ENCODE measurements around the gene CADPS. TPM values are rescaled to one million over a fixed set of nuclear protein-coding genes. Genes with fewer than 3 reads are reported as not detected.

CADPS gene
- total RNA-seq, 5 donors from 2014 or later (not counting 1 experiment from before 2014, with no cell fraction given) = 0.49 TPM; not detected in 4

DNA sequence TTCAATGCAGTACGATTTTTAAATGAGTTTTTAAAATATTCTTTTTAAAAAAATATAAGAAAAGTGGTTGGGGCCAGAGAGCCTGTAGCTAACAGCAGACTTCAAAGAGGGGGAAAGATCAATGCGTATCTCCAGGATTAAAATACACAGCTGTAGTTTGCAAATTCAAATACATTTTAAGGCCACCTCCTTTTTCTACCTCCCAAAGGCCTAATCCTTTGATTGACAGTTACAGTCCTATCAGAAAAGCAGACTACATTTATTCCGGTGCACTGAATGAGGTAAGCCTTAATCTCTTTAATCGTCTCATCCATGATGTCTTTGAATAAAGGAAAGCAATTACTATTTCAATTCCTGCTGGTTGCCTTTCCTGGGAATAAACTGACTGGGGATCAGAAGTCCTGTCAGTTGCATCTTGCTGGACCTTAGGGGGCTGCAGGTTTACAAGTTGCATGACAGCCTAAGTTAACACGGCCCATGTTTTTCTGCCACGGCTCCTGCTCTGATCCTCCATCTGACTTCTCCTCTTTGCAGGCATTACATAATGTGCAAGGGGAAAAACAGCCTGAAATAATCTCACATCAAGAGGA, 51.7 kb downstream of the CADPS start:
- Mint-ChIP-seq H3K27me3 (no peaks in the 10 kb centered on the region), H3K4me1 (peaks cover 0 to under 1% (median 0%) of the 10 kb centered on the region in 3 donors), H3K4me3 (no peak overlapping the region), H3K36me3 (no peaks in the 10 kb centered on the region), H3K27ac (no peak overlapping the region), H3K9me3 (peaks cover 0 to 6% (median 0%) of the 10 kb centered on the region in 3 donors)
- CTCF ChIA-PET = no interaction called here
- H3K4me1 ChIP-seq (ENCODE audit: control insufficient read depth in 1 of 2, extremely low read depth in 1 of 2, insufficient read depth in 2 of 2, low read length in 2 of 2) = no peaks in the 10 kb centered on the region
- H3K4me3 ChIP-seq (ENCODE audit: control insufficient read depth in 1 of 2, extremely low read depth in 1 of 2, low read length in 1 of 2) = no peak overlapping the region
- DNase-seq = no peak
- no peaks in the 10 kb centered on the region for H3K27me3 ChIP-seq (replicated peaks in 1 of 2; ENCODE audit: control insufficient read depth in 2 of 2, extremely low read depth in 1 of 2, insufficient read depth in 2 of 2, low read length in 1 of 2)
- H3K27ac ChIP-seq (ENCODE audit: low read length) = no peak overlapping the region
- 80% methylated on average over 2 of the region's 6 CpGs for WGBS (ENCODE audit: insufficient coverage)
- no peak for ATAC-seq (replicated peaks in 1 of 4)
- POLR2A ChIA-PET = no interaction called here
- no peaks in the 10 kb centered on the region for H3K36me3 ChIP-seq (ENCODE audit: control insufficient read depth in 2 of 2, extremely low read depth in 1 of 2, insufficient read depth in 1 of 2, low read length in 1 of 2)
- H3K9me3 ChIP-seq = no peaks in the 10 kb centered on the region

DNA sequence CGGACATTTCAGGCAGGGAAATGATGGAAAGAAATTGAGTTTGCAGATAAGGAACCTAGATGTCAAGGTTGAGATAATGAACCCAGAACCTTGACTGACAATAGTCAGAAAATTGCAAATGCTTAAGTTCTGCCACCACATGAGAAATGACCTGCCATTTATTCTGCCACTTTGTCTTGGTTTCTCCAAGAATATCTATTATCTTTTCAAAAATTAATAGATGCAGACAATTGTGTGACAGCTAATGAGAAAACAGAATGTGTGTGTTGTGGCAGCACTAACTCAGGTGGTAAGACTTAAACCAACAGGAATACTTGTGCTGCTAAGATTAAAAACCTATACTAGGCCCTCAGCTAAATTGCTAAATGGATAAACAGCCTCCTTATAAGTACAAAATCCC, 52.3 kb downstream of the CADPS start:
- no CpG with 5 or more reads among the region's 1 CpG for WGBS (ENCODE audit: insufficient coverage)
- Histone ChIP-seq H3K9me3 (no peaks in the 10 kb centered on the region), H3K4me1 (ENCODE audit: control insufficient read depth in 1 of 2, extremely low read depth in 1 of 2, insufficient read depth in 2 of 2, low read length in 2 of 2) (no peaks in the 10 kb centered on the region), H3K27ac (ENCODE audit: low read length) (no peak overlapping the region), H3K27me3 (replicated peaks in 1 of 2; ENCODE audit: control insufficient read depth in 2 of 2, extremely low read depth in 1 of 2, insufficient read depth in 2 of 2, low read length in 1 of 2) (no peaks in the 10 kb centered on the region), H3K4me3 (ENCODE audit: control insufficient read depth in 1 of 2, extremely low read depth in 1 of 2, low read length in 1 of 2) (no peak overlapping the region), H3K36me3 (ENCODE audit: control insufficient read depth in 2 of 2, extremely low read depth in 1 of 2, insufficient read depth in 1 of 2, low read length in 1 of 2) (no peaks in the 10 kb centered on the region)
- no peak for ATAC-seq (replicated peaks in 1 of 4)
- POLR2A ChIA-PET = no interaction called here
- Mint-ChIP-seq H3K27me3 (no peaks in the 10 kb centered on the region), H3K27ac (no peak overlapping the region), H3K9me3 (peaks cover 0 to 6% (median 0%) of the 10 kb centered on the region in 3 donors), H3K4me1 (peaks cover 0 to 7% (median 5%) of the 10 kb centered on the region in 3 donors), H3K4me3 (no peak overlapping the region), H3K36me3 (no peaks in the 10 kb centered on the region)
- DNase-seq = no peak
- CTCF ChIA-PET = no interaction called here

DNA sequence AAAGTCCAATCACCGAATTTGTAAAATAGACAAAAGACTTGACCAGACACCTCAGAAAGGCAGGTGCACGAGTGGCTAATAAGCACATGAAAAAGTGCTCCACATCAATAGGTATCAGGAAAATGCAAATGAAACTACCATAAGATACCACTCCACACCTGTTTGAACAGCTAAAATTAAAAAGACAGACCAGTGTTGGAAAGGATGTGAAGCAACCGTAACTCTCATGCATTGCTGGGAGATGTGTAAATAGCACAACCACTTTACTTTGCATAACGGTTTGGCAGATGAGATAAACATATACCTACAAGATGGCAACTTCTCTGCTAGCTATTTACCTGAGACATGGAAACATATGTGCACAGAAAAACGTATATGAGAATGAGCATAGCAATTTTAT, 56.9 kb downstream of the CADPS start:
- no peak overlapping the region for H3K4me3 Mint-ChIP-seq
- peaks cover 0 to 21% (median 15%) of the 10 kb centered on the region in 3 donors for H3K4me1 Mint-ChIP-seq
- Histone ChIP-seq H3K4me1 (ENCODE audit: control insufficient read depth in 1 of 2, extremely low read depth in 1 of 2, insufficient read depth in 2 of 2, low read length in 2 of 2) (no peaks in the 10 kb centered on the region), H3K27me3 (replicated peaks in 1 of 2; ENCODE audit: control insufficient read depth in 2 of 2, extremely low read depth in 1 of 2, insufficient read depth in 2 of 2, low read length in 1 of 2) (no peaks in the 10 kb centered on the region), H3K4me3 (ENCODE audit: control insufficient read depth in 1 of 2, extremely low read depth in 1 of 2, low read length in 1 of 2) (no peak overlapping the region), H3K27ac (ENCODE audit: low read length) (no peak overlapping the region), H3K9me3 (no peaks in the 10 kb centered on the region), H3K36me3 (ENCODE audit: control insufficient read depth in 2 of 2, extremely low read depth in 1 of 2, insufficient read depth in 1 of 2, low read length in 1 of 2) (no peaks in the 10 kb centered on the region)
- H3K9me3 Mint-ChIP-seq = no peaks in the 10 kb centered on the region
- POLR2A ChIA-PET = no interaction called here
- no CpG with 5 or more reads among the region's 5 CpGs for WGBS (ENCODE audit: insufficient coverage)
- CTCF ChIA-PET = no interaction called here
- no peak overlapping the region for H3K27ac Mint-ChIP-seq
- DNase-seq = no peak
- no peak for ATAC-seq (replicated peaks in 1 of 4)
- H3K36me3 Mint-ChIP-seq = no peaks in the 10 kb centered on the region
- no peaks in the 10 kb centered on the region for H3K27me3 Mint-ChIP-seq

DNA sequence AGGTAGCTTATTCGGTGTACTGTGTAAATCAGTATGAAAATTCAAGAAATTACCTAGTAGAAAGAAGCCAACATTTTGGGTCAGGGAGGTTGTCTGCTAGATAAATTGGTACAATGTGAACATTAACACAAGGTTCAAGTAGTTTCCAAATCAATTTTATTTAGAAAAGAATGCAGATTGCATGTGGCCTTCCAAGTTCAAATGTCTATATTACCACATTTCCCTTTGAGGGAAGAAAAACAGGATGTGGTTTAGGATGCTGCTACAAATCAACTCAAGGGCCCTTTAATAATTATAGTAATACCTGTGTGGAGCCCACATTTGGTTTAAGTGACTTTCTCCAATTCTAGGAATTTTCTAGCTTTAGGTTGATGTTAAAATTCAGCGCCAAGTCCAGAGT, 57.5 kb downstream of the CADPS start:
- ATAC-seq (replicated peaks in 1 of 4) = no peak
- H3K4me3 Mint-ChIP-seq = no peak overlapping the region
- no peaks in the 10 kb centered on the region for H3K27me3 ChIP-seq (replicated peaks in 1 of 2; ENCODE audit: control insufficient read depth in 2 of 2, extremely low read depth in 1 of 2, insufficient read depth in 2 of 2, low read length in 1 of 2)
- H3K4me3 ChIP-seq (ENCODE audit: control insufficient read depth in 1 of 2, extremely low read depth in 1 of 2, low read length in 1 of 2) = no peak overlapping the region
- no peaks in the 10 kb centered on the region for H3K36me3 ChIP-seq (ENCODE audit: control insufficient read depth in 2 of 2, extremely low read depth in 1 of 2, insufficient read depth in 1 of 2, low read length in 1 of 2)
- DNase-seq = no peak
- CTCF ChIA-PET = interaction anchor here in 1 of 2 donors (0.8 kb wide), 1 partner anchor 262 kb away, joined by 3 read pairs; no protein-coding TSS in a partner anchor
- no peaks in the 10 kb centered on the region for H3K9me3 ChIP-seq
- H3K9me3 Mint-ChIP-seq = no peaks in the 10 kb centered on the region
- H3K36me3 Mint-ChIP-seq = no peaks in the 10 kb centered on the region
- H3K27me3 Mint-ChIP-seq = no peaks in the 10 kb centered on the region
- H3K27ac Mint-ChIP-seq = no peak overlapping the region
- POLR2A ChIA-PET = no interaction called here
- H3K4me1 ChIP-seq (ENCODE audit: control insufficient read depth in 1 of 2, extremely low read depth in 1 of 2, insufficient read depth in 2 of 2, low read length in 2 of 2) = no peaks in the 10 kb centered on the region
- WGBS (ENCODE audit: insufficient coverage) = no CpG with 5 or more reads among the region's 2 CpGs
- peaks cover 0 to 21% (median 15%) of the 10 kb centered on the region in 3 donors for H3K4me1 Mint-ChIP-seq
- no peak overlapping the region for H3K27ac ChIP-seq (ENCODE audit: low read length)

DNA sequence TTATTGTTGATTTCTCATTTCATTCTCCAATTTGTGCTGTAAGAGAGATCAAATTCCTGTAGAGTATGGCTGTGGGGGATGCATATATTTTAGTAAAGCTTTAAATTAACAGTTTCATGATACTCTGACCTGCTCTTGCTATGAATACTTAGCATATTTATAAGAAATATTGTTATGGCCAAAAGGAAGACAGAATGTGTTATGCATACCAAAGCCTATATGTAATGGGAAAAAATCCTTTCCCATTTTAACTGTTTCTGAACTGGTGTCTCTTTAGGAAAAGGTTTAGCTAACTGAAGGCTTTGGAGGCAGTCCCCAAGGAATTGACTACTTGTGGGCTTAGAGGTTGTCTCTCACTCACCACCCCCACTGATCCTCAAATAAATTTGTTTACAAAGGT, 59.2 kb downstream of the CADPS start:
- CTCF ChIA-PET = no interaction called here
- POLR2A ChIA-PET = no interaction called here

DNA sequence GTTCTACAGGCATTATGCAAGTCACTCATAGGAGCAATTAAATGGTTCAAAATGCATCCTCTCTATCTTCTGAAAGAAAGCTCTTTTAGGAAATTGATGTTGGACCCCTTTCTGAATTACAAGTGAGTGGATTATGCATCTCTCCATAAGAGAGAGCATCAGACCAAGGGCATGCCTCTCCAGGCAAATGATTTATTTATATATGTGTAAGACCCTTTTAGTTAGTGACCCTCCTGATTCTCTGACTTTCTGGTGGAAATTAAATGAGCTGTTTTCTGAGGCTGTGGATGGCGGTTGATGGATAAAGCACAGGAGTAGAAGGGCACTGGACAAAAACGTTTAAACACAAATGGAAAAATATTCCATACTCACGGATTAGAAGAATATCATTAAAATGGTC, 62.6 kb downstream of the CADPS start:
- H3K4me1 ChIP-seq (ENCODE audit: control insufficient read depth in 1 of 2, extremely low read depth in 1 of 2, insufficient read depth in 2 of 2, low read length in 2 of 2) = no peaks in the 10 kb centered on the region
- ATAC-seq (replicated peaks in 1 of 4) (no peak), DNase-seq (no peak)
- ChIA-PET CTCF (no interaction called here), POLR2A (no interaction called here)
- H3K27me3 ChIP-seq (replicated peaks in 1 of 2; ENCODE audit: control insufficient read depth in 2 of 2, extremely low read depth in 1 of 2, insufficient read depth in 2 of 2, low read length in 1 of 2) = no peaks in the 10 kb centered on the region
- no CpG with 5 or more reads among the region's 3 CpGs for WGBS (ENCODE audit: insufficient coverage)
- H3K4me1 Mint-ChIP-seq = peaks cover 0 to 12% (median 8%) of the 10 kb centered on the region in 3 donors
- no peaks in the 10 kb centered on the region for H3K36me3 ChIP-seq (ENCODE audit: control insufficient read depth in 2 of 2, extremely low read depth in 1 of 2, insufficient read depth in 1 of 2, low read length in 1 of 2)
- no peak overlapping the region for H3K27ac ChIP-seq (ENCODE audit: low read length)
- no peak overlapping the region for H3K4me3 ChIP-seq (ENCODE audit: control insufficient read depth in 1 of 2, extremely low read depth in 1 of 2, low read length in 1 of 2)
- no peak overlapping the region for H3K4me3 Mint-ChIP-seq
- no peaks in the 10 kb centered on the region for H3K9me3 ChIP-seq
- H3K36me3 Mint-ChIP-seq = no peaks in the 10 kb centered on the region
- no peak overlapping the region for H3K27ac Mint-ChIP-seq
- H3K9me3 Mint-ChIP-seq = peaks cover 0 to 5% (median 2%) of the 10 kb centered on the region in 3 donors
- H3K27me3 Mint-ChIP-seq = peaks cover 0 to 3% of the 10 kb centered on the region in 2 donors

More for the DNA sequence above, 59.2 kb downstream of the CADPS start:
- Histone ChIP-seq H3K4me1 (ENCODE audit: control insufficient read depth in 1 of 2, extremely low read depth in 1 of 2, insufficient read depth in 2 of 2, low read length in 2 of 2) (no peaks in the 10 kb centered on the region), H3K27me3 (replicated peaks in 1 of 2; ENCODE audit: control insufficient read depth in 2 of 2, extremely low read depth in 1 of 2, insufficient read depth in 2 of 2, low read length in 1 of 2) (no peaks in the 10 kb centered on the region), H3K36me3 (ENCODE audit: control insufficient read depth in 2 of 2, extremely low read depth in 1 of 2, insufficient read depth in 1 of 2, low read length in 1 of 2) (no peaks in the 10 kb centered on the region), H3K4me3 (ENCODE audit: control insufficient read depth in 1 of 2, extremely low read depth in 1 of 2, low read length in 1 of 2) (no peak overlapping the region), H3K9me3 (no peaks in the 10 kb centered on the region), H3K27ac (ENCODE audit: low read length) (no peak overlapping the region)
- Mint-ChIP-seq H3K4me3 (no peak overlapping the region), H3K27ac (no peak overlapping the region), H3K36me3 (no peaks in the 10 kb centered on the region), H3K9me3 (peaks cover 0 to 5% (median 0%) of the 10 kb centered on the region in 3 donors), H3K4me1 (peaks cover 0 to 21% (median 15%) of the 10 kb centered on the region in 3 donors), H3K27me3 (peaks cover 0 to 3% of the 10 kb centered on the region in 2 donors)
- ATAC-seq (replicated peaks in 1 of 4) (no peak), DNase-seq (no peak)

DNA sequence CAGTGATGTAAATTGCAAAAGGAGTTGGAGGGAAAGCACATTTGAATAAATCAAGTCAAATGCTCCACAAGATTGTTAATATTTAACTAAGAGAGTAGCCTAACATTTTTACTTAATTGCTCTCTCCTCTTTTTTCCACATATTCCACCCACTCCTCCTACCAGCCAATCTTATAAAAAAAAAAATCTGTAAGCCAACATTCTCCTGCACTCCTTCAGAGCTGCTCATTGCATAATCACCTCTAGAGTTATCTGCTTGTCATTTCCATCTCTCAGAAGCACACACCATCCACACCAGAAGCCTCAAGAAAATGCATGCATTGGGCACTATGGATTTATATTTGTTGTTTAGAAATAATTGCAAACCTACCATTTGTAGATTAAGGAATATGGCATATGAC, 64.1 kb downstream of the CADPS start:
- Mint-ChIP-seq H3K27ac (no peak overlapping the region), H3K9me3 (peaks cover 0 to 5% (median 2%) of the 10 kb centered on the region in 3 donors), H3K4me3 (no peak overlapping the region), H3K27me3 (peaks cover 0 to 3% of the 10 kb centered on the region in 2 donors), H3K4me1 (no peaks in the 10 kb centered on the region), H3K36me3 (no peaks in the 10 kb centered on the region)
- no peak overlapping the region for H3K4me3 ChIP-seq (ENCODE audit: control insufficient read depth in 1 of 2, extremely low read depth in 1 of 2, low read length in 1 of 2)
- POLR2A ChIA-PET = no interaction called here
- ATAC-seq (replicated peaks in 1 of 4) (no peak), DNase-seq (no peak)
- no peak overlapping the region for H3K27ac ChIP-seq (ENCODE audit: low read length)
- CTCF ChIA-PET = no interaction called here
- H3K27me3 ChIP-seq (replicated peaks in 1 of 2; ENCODE audit: control insufficient read depth in 2 of 2, extremely low read depth in 1 of 2, insufficient read depth in 2 of 2, low read length in 1 of 2) = no peaks in the 10 kb centered on the region
- H3K4me1 ChIP-seq (ENCODE audit: control insufficient read depth in 1 of 2, extremely low read depth in 1 of 2, insufficient read depth in 2 of 2, low read length in 2 of 2) = no peaks in the 10 kb centered on the region
- H3K9me3 ChIP-seq = no peaks in the 10 kb centered on the region
- no peaks in the 10 kb centered on the region for H3K36me3 ChIP-seq (ENCODE audit: control insufficient read depth in 2 of 2, extremely low read depth in 1 of 2, insufficient read depth in 1 of 2, low read length in 1 of 2)

Data from T-cell (primary cell).